Endodermal cell (in vitro differentiated cells): ENCODE measurements around the gene ADGRG3. TPM values are rescaled to one million over a fixed set of nuclear protein-coding genes. Genes with fewer than 3 reads are reported as not detected.

Experiments
- DNase-seq: peaks from one replicate; pipeline ENCODE4 v3.0.0-alpha.2; 2017
- H3K27ac ChIP-seq: 2 replicates; pipeline ENCODE4 v1.5.1; 2013; ENCODE audit warnings: mild to moderate bottlenecking, low read depth, low read length, moderate library complexity
- H3K27me3 ChIP-seq: 2 replicates; pipeline ENCODE4 v1.6.1; 2013; ENCODE audit warnings: mild to moderate bottlenecking, low read length, moderate library complexity; ENCODE audit not compliant: insufficient read depth, control insufficient read depth, poor library complexity, severe bottlenecking
- H3K36me3 ChIP-seq: 2 replicates; pipeline ENCODE4 v1.7.0; 2013; ENCODE audit warnings: mild to moderate bottlenecking, low read length, moderate library complexity; ENCODE audit not compliant: control insufficient read depth, insufficient read depth
- H3K4me1 ChIP-seq: one replicate; pipeline ENCODE4 v1.7.0; 2013; ENCODE audit warnings: low read length; ENCODE audit not compliant: control insufficient read depth, insufficient read depth
- H3K4me3 ChIP-seq: 2 replicates; pipeline ENCODE4 v1.5.1; 2013; ENCODE audit warnings: mild to moderate bottlenecking, low read length, moderate library complexity
- H3K9ac ChIP-seq: 2 replicates; pipeline ENCODE4 v1.6.1; 2013; ENCODE audit warnings: mild to moderate bottlenecking, low read length, moderate library complexity; ENCODE audit not compliant: poor library complexity, severe bottlenecking; ENCODE audit errors: extremely low read depth
- H3K9me3 ChIP-seq: 2 replicates; pipeline ENCODE4 v1.6.1; 2013; ENCODE audit warnings: mild to moderate bottlenecking, low read length, moderate library complexity; ENCODE audit not compliant: control insufficient read depth
- H3K27ac Mint-ChIP-seq: 2 replicates; pipeline ENCODE4 v1.8.0; 2020; ENCODE audit warnings: mixed read lengths
- H3K27me3 Mint-ChIP-seq: 2 replicates; pipeline ENCODE4 v1.8.0; 2021; ENCODE audit warnings: mild to moderate bottlenecking, mixed read lengths; ENCODE audit not compliant: insufficient read depth
- H3K36me3 Mint-ChIP-seq: 2 replicates; pipeline ENCODE4 v1.8.0; 2020; ENCODE audit warnings: low read depth, mixed read lengths
- H3K4me1 Mint-ChIP-seq: 2 replicates; pipeline ENCODE4 v1.8.0; 2020; ENCODE audit warnings: mixed read lengths
- H3K4me3 Mint-ChIP-seq: 2 replicates; pipeline ENCODE4 v1.8.0; 2020; ENCODE audit warnings: mild to moderate bottlenecking, moderate library complexity, mixed read lengths
- H3K9me3 Mint-ChIP-seq: 2 replicates; pipeline ENCODE4 v1.8.0; 2020; ENCODE audit warnings: mild to moderate bottlenecking, mixed read lengths
- WGBS, 2 experiments: methylation state at CpG; one replicate each; pipeline versions ENCODE4 v1.1.5 to v1.1.7; 2013; ENCODE audit warnings: missing lambda C conversion rate in 2 of 2, mixed read lengths in 1 of 2; ENCODE audit not compliant: insufficient coverage in 1 of 2, insufficient read length in 1 of 2; 5-methylcytosine and 5-hydroxymethylcytosine counted together
- total RNA-seq, 2 donors: library from RNA; stranded (reverse); fragmentation: NEBNext Ultra II Directional in 1 of 2; extraction: Animal tissue kit (Norgen Biotek cat#: 25700) in 1 of 2; gene quantifications; 2 replicates in 1 of 2; 3 replicates in 1 of 2; pipeline ENCODE4 v1.2.1, GENCODE V29; 2021
- TF ChIP-seq, protein P1 (sequence below): fragments of 200-600 bp; sonication (generic); conservative IDR thresholded peaks from 2 replicates; pipeline ENCODE4 v1.5.0; 2021; ENCODE audit warnings: antibody characterized with exemption, mild to moderate bottlenecking

ADGRG3 gene
- total RNA-seq, 2 donors from 2014 or later: not detected

DNA sequence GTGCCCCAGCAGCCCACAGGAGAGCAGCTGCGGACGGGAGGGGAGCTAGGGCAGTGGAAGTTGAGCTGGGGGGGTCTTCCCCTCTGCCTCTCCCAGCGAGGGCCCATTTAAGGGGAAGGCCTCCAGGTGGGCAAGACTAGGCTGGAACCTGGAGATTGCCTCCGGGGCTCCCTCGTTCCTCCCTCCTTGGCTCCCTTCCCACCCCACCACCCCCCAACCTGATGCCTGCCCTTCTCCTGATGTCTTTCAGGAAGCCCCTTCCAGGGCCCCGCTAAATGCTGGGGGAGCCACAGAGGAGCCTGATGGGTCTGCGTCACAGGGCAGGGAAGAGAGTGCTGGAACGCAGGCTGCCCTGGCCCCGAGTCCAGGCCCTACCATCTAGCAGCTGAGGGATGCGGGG, 22.9 kb upstream of the ADGRG3 start:
- no peaks in the 10 kb centered on the region for H3K9me3 ChIP-seq
- H3K9ac ChIP-seq: no peak overlapping the region

DNA sequence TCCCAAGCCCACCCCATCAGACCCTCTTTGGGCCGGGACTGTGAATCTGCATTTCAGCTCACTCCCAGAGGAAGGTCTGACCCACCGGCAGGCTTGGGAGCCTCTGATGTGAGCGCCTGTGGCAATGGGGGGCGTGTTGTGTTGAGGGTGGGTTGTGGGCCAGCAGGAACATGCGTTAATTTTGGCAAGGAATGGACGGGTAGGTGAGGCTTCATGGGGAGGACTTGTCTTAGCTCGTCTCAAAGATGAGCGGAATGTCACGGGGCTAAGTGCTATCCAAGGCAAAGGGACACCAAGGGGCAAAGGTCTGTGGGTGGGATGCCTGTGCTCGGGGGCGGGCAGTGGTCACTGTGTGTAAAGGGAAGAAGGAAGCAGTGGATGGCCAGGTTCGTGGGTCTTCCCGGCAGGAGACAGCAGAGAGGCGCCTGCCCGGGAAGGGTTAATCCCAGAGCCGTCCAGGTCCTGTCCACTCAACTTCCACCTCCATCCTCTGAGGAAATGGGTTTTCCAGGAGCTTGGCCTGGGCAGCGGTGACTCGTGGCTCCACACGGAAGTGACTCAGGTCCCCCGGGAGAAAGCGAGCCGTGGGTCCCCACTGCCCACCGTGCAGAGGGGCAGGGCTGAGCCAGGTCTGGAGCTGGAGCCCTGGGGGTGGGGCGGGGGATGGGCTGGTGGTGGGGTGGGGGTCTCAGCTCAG, 22.3 kb upstream of the ADGRG3 start:
- no peak overlapping the region for H3K4me3 Mint-ChIP-seq
- no peak overlapping the region for H3K27ac ChIP-seq
- H3K27ac Mint-ChIP-seq: no peak overlapping the region

More for the DNA sequence above, 22.9 kb upstream of the ADGRG3 start:
- Histone ChIP-seq H3K4me3 (no peak overlapping the region), H3K36me3 (no peaks in the 10 kb centered on the region), H3K4me1 (no peaks in the 10 kb centered on the region), H3K27me3 (no peaks in the 10 kb centered on the region), H3K27ac (no peak overlapping the region)
- TF ChIP-seq, protein P1, sequence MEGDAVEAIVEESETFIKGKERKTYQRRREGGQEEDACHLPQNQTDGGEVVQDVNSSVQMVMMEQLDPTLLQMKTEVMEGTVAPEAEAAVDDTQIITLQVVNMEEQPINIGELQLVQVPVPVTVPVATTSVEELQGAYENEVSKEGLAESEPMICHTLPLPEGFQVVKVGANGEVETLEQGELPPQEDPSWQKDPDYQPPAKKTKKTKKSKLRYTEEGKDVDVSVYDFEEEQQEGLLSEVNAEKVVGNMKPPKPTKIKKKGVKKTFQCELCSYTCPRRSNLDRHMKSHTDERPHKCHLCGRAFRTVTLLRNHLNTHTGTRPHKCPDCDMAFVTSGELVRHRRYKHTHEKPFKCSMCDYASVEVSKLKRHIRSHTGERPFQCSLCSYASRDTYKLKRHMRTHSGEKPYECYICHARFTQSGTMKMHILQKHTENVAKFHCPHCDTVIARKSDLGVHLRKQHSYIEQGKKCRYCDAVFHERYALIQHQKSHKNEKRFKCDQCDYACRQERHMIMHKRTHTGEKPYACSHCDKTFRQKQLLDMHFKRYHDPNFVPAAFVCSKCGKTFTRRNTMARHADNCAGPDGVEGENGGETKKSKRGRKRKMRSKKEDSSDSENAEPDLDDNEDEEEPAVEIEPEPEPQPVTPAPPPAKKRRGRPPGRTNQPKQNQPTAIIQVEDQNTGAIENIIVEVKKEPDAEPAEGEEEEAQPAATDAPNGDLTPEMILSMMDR: no peak
- H3K27ac Mint-ChIP-seq: no peak overlapping the region
- 74 to 92% methylated on average over 5 to 10 of the region's 10 CpGs for WGBS, 2 experiments
- H3K4me3 Mint-ChIP-seq: no peak overlapping the region
- no peaks in the 10 kb centered on the region for H3K36me3 Mint-ChIP-seq
- no peaks in the 10 kb centered on the region for H3K9me3 Mint-ChIP-seq
- DNase-seq: no peak
- peaks cover 8% of the 10 kb centered on the region for H3K27me3 Mint-ChIP-seq
- no peaks in the 10 kb centered on the region for H3K4me1 Mint-ChIP-seq

DNA sequence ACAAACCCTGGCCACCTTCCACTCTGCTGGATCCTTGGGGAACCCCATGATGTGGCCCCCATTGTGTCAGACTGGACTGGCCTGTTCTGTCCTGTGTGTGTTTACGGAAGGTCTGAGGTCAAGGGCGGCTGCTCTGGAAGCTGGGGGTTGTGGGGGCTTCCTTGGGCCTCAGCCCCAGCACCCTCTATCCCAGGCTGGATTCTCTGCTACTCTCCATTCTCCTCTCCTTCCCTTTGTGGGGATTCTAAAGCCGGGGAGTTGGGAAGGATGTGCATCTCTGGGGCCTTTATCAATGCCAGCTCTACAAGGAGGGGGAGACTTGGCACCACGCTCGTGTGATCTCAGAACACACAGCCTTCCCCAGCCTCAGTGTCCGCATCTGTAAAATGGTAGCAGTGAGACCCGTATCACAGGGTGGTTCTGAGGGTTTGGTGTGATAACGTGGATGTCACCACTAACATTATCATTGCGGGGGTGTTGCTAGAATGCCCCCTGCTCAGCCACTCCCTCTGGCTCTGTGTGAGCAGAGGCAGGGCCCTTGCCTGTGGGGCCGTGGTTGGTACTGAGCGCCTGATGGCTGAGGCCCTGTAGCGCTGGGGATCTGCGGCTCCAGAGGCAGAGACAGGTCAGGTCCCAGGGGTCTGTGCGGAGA, 21.6 kb upstream of the ADGRG3 start:
- DNase-seq: no peak
- H3K4me1 Mint-ChIP-seq: peaks cover 6% of the 10 kb centered on the region
- Histone ChIP-seq H3K9ac (no peak overlapping the region), H3K36me3 (no peaks in the 10 kb centered on the region), H3K4me3 (no peak overlapping the region), H3K9me3 (no peaks in the 10 kb centered on the region), H3K27me3 (no peaks in the 10 kb centered on the region), H3K27ac (no peak overlapping the region), H3K4me1 (no peaks in the 10 kb centered on the region)
- no peak overlapping the region for H3K4me3 Mint-ChIP-seq
- 89 to 94% methylated on average over 7 to 13 of the region's 14 CpGs for WGBS, 2 experiments
- TF ChIP-seq, protein P1: no peak
- H3K27ac Mint-ChIP-seq: no peak overlapping the region
- H3K9me3 Mint-ChIP-seq: no peaks in the 10 kb centered on the region
- no peaks in the 10 kb centered on the region for H3K27me3 Mint-ChIP-seq
- no peaks in the 10 kb centered on the region for H3K36me3 Mint-ChIP-seq

More for the DNA sequence above, 22.3 kb upstream of the ADGRG3 start:
- no peaks in the 10 kb centered on the region for H3K4me1 Mint-ChIP-seq
- WGBS, 2 experiments: 80 to 84% methylated on average over 6 to 23 of the region's 24 CpGs
- H3K9ac ChIP-seq: no peak overlapping the region
- H3K4me1 ChIP-seq: no peaks in the 10 kb centered on the region
- peaks cover 1% of the 10 kb centered on the region for H3K27me3 Mint-ChIP-seq
- no peaks in the 10 kb centered on the region for H3K36me3 Mint-ChIP-seq
- no peak overlapping the region for H3K4me3 ChIP-seq
- H3K9me3 Mint-ChIP-seq: no peaks in the 10 kb centered on the region
- TF ChIP-seq, protein P1: no peak
- H3K27me3 ChIP-seq: no peaks in the 10 kb centered on the region
- no peaks in the 10 kb centered on the region for H3K36me3 ChIP-seq
- H3K9me3 ChIP-seq: no peaks in the 10 kb centered on the region
- DNase-seq: no peak
